Cardiac muscle cell (in vitro differentiated cells and primary cell): ENCODE data around the gene CYFIP1. TPM values are rescaled to one million over a fixed set of nuclear protein-coding genes. Genes with fewer than 3 reads are reported as not detected.
"Not testable (repeated sequence)": the region's sequence is repeated elsewhere in the genome, so short reads cannot be mapped to it uniquely, and the experiment has no call there.

Source experiments
- DNase-seq, 2 donors: peaks; one replicate each; pipeline versions ENCODE4 v3.0.0 to v3.0.0-alpha.2; 2010 to 2017; ENCODE audit warnings: low read depth in 1 of 2, low spot score in 1 of 2
- H3K27ac ChIP-seq: fragments of 200-600 bp; sonication (generic); 2 replicates; pipeline ENCODE4 v1.5.1; 2016
- H3K27me3 ChIP-seq: fragments of 200-600 bp; sonication (generic); 2 replicates; pipeline ENCODE4 v1.6.0; 2016; ENCODE audit warnings: control low read depth
- H3K36me3 ChIP-seq: fragments of 200-600 bp; sonication (generic); 2 replicates; pipeline ENCODE4 v1.5.1; 2016; ENCODE audit warnings: control low read depth
- H3K4me1 ChIP-seq: fragments of 200-600 bp; sonication (generic); 2 replicates; pipeline ENCODE4 v1.8.1; 2017; ENCODE audit warnings: low read depth, mild to moderate bottlenecking, mixed run types
- H3K4me3 ChIP-seq: fragments of 200-600 bp; sonication (generic); 2 replicates; pipeline ENCODE4 v1.5.1; 2016; ENCODE audit warnings: mild to moderate bottlenecking
- H3K9me3 ChIP-seq: fragments of 200-600 bp; sonication (generic); 2 replicates; pipeline ENCODE4 v1.5.1; 2017; ENCODE audit warnings: low read depth, mild to moderate bottlenecking, control low read depth
- polyA plus RNA-seq: library from polyadenylated mRNA; unstranded; fragments of >200 nt; fragmentation: Nextera tagmentation; extraction: Ambion mirVana; gene quantifications from 2 replicates; pipeline ENCODE4 v1.2.1, GENCODE V29; 2016
- total RNA-seq: library from RNA; depleted of rRNA; stranded (reverse); fragments of >200 nt; gene quantifications from 2 replicates; pipeline ENCODE4 v1.2.3, GENCODE V29; 2016
- TF ChIP-seq, protein P1 (sequence below): IDR thresholded peaks from 2 replicates; pipeline ENCODE4 v1.5.1; 2012; ENCODE audit warnings: low read depth, mild to moderate bottlenecking, low read length

Gene CYFIP1
- total and polyA plus RNA-seq, 2 experiments from 2014 or later = 32.9 to 38.7 TPM

DNA sequence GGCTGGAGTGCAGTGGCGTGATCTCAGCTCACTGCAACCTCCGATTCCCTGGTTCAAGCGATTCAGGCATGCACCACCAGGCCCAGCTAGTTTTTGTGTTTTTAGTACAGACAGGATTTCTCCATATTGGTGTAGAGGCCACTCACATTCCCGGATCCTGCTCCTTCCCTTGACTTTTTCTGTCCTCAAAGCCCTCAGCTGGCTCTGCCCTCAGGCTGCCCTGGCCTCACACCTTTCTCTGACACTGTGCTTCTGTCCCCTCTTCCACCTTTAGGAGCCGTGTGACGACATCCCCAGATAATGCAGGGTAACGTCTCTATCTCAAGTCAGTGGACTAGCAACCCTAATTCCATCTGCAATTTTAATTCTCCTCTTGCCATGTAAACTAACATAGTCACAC, 8.6 kb upstream of the CYFIP1 start:
- no peak for DNase-seq
- no peak overlapping the region for H3K4me3 ChIP-seq
- TF ChIP-seq, protein P1, sequence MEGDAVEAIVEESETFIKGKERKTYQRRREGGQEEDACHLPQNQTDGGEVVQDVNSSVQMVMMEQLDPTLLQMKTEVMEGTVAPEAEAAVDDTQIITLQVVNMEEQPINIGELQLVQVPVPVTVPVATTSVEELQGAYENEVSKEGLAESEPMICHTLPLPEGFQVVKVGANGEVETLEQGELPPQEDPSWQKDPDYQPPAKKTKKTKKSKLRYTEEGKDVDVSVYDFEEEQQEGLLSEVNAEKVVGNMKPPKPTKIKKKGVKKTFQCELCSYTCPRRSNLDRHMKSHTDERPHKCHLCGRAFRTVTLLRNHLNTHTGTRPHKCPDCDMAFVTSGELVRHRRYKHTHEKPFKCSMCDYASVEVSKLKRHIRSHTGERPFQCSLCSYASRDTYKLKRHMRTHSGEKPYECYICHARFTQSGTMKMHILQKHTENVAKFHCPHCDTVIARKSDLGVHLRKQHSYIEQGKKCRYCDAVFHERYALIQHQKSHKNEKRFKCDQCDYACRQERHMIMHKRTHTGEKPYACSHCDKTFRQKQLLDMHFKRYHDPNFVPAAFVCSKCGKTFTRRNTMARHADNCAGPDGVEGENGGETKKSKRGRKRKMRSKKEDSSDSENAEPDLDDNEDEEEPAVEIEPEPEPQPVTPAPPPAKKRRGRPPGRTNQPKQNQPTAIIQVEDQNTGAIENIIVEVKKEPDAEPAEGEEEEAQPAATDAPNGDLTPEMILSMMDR = no peak
- H3K27me3 ChIP-seq = no peaks in the 10 kb centered on the region
- H3K9me3 ChIP-seq = no peaks in the 10 kb centered on the region
- H3K27ac ChIP-seq = no peak overlapping the region
- H3K36me3 ChIP-seq = peaks cover under 1% of the 10 kb centered on the region
- no peaks in the 10 kb centered on the region for H3K4me1 ChIP-seq

DNA sequence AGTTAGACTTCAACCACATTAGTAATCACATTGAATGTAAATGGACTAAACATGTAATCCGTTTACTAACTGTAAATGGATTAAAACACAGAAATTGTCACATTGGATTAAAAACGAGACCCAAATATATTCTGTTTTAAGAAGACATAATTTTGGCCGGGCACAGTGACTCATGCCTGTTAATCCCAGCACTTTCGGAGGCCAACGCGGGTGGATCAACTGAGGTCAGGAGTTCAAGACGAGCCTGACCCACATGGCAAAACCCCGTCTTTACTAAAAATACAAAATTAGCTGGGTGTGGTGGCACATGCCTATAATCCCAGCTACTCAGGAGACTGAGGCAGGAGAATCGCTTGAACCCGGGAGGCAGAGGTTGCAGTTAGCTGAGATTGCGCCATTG, 1.8 kb upstream of the CYFIP1 start:
- H3K27ac ChIP-seq, H3K27me3 ChIP-seq, DNase-seq, H3K4me3 ChIP-seq, H3K9me3 ChIP-seq, H3K4me1 ChIP-seq, H3K36me3 ChIP-seq: not testable (repeated sequence)

DNA sequence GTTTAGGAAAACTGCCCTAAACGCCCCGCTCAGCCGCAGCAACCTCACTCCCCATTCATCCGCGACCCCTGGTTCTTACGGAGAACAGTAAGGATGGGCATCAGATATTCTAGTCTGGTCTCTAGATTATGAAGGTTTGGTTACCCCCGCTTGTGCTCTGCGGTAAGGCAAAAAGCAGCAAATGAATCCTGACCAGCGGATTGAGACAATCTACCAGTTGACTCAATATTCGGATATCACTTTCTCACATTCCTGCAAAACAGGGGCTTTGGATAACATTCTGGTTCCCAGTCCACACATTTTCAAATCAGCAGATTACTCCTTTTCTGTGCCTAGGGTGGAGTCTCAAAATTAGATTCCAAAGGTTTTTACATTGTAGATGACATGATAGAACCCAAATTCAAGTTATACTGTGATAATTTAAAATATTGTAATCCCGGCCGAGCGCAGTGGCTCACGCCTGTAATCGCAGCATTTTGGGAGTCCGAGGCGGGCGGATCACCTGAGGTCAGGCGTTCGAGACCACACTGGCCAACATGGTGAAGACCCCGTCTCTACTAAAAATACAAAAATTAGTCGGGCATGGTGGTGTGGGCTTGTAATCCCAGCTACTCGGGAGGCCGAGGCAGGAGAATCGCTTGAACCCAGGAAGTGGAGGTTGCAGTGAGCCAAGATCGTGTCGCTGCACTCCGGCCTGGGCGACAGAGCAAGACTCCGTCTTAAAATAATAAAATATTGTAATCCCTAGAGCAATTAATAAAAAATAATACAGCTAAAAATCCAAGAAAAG, 1.1 kb upstream of the CYFIP1 start:
- Histone ChIP-seq H3K36me3 (no peaks in the 10 kb centered on the region), H3K9me3 (no peaks in the 10 kb centered on the region), H3K27ac (no peak overlapping the region)

GRCh38 chr15:22979238-22980188, 655 bp downstream of the CYFIP1 start:
- no peaks in the 10 kb centered on the region for H3K36me3 ChIP-seq
- H3K27me3 ChIP-seq = no peaks in the 10 kb centered on the region
- no peak overlapping the region for H3K27ac ChIP-seq
- DNase-seq = peak; percentile 51 to 63
- H3K4me3 ChIP-seq = peak overlapping the region; percentile 79
- TF ChIP-seq, protein P1 = no peak
- no peaks in the 10 kb centered on the region for H3K9me3 ChIP-seq
- H3K4me1 ChIP-seq = no peaks in the 10 kb centered on the region

More for the DNA sequence above, 1.1 kb upstream of the CYFIP1 start:
- H3K27me3 ChIP-seq = no peaks in the 10 kb centered on the region
- no peaks in the 10 kb centered on the region for H3K4me1 ChIP-seq
- no peak for DNase-seq
- TF ChIP-seq, protein P1 = no peak
- peak overlapping the region; percentile 79 for H3K4me3 ChIP-seq

DNA sequence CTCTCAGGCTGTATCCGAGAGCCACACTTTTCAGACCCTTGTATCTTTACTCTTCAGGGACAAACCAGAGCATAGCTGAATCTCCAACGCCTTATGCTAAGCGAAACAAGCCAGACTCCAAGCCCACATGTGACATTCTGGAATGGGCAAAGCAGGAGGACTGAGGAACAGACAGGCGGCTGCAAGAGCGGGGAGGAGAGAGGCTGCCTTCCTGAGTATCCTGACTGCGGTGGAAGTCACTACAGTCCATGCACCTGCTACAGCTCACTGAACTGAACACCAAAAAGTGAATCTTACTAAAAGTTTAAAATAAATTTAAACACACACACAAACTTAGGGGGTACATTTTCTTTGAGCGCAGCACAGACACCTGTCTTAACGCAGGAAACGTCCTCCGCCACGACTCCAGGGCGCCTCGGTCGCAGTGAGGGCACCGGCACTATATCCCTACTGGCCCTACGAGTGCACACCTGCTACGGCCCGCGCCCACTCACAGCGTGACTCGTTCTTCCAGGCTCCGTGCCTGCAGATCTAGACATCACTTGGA, 1.4 kb downstream of the CYFIP1 start:
- DNase-seq = no peak
- H3K27ac ChIP-seq = no peak overlapping the region

More for the DNA sequence above, 1.4 kb downstream of the CYFIP1 start:
- TF ChIP-seq, protein P1 = no peak
- no peaks in the 10 kb centered on the region for H3K4me1 ChIP-seq
- H3K36me3 ChIP-seq = no peaks in the 10 kb centered on the region
- H3K27me3 ChIP-seq = no peaks in the 10 kb centered on the region
- H3K4me3 ChIP-seq = peak overlapping the region; percentile 79
- no peaks in the 10 kb centered on the region for H3K9me3 ChIP-seq
